ENCODE results near the gene CLEC4D.
"Not testable (repeated sequence)": the region's sequence is repeated elsewhere in the genome, so short reads cannot be mapped to it uniquely, and the experiment has no call there.

The CLEC4D gene
- 0 to 5.9 (median 0.99) reads per million in 17 experiments for total RNA-seq

GRCh38 chr12:8513256-8513655 is at the start of gene CLEC4D:
TSS of gene CLEC4D (plus strand) at chr12:8513503. CDS start at chr12:8513733, 230 bp downstream.
- DNase-seq = peak in 2 of 4 experiments; percentile 62 to 66

- peak in 3 of 4 experiments; percentile 49 to 61 (median 56) for DNase-seq
These were observed 47.9 kb upstream of the CLEC4D start for GRCh38 chr12:8465301-8465996.

GRCh38 chr12:8466241-8466640 is 47.1 kb upstream of the CLEC4D start:
- DNase-seq = peak; percentile 42 to 92 (median 78)

DNA sequence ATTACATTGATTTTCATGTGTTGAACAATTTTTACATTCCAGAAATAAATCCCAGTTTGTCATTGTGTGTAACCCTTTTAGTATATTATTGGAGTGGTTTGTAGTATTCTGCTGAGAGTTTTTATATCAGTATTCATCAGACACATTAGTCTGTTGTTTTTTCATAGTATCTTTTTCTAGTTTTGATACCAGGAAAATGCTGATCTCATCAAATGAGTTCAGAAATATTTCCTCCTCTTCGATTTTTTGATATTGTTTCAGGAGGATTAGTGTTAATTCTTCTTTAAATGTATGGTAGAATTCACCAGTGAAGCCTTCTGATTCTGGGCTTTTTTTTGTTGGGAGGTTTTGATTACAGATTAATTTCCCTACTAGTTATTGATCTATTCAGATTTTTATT is 42.2 kb upstream of the CLEC4D start:
- no peak for DNase-seq

GRCh38 chr12:8475508-8476203 is 37.6 kb upstream of the CLEC4D start:
- DNase-seq = no peak

- DNase-seq = no peak
These were observed 30.7 kb upstream of the CLEC4D start for GRCh38 chr12:8482571-8483061.

DNA sequence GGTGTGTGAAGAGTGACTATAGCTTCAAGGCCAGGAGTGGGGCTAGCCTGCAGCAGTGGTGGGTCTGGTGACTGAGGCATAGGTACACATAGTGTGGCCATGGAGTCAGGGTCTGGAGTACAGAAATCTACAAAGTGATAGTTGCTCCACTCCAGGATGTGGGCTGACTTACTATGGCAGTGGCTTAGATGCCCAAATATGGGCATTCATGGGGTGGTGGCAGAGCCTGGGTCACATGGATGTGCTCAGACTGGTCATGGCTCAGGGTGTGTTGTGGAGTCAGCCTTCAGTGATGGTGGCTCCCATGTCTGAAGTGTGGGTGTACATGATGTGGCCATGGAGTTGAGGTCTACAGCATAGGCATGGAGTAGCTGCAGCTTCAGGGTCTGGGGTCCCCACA is 30.2 kb upstream of the CLEC4D start:
- peak in 1 of 4 experiments; percentile 26 for DNase-seq

DNA sequence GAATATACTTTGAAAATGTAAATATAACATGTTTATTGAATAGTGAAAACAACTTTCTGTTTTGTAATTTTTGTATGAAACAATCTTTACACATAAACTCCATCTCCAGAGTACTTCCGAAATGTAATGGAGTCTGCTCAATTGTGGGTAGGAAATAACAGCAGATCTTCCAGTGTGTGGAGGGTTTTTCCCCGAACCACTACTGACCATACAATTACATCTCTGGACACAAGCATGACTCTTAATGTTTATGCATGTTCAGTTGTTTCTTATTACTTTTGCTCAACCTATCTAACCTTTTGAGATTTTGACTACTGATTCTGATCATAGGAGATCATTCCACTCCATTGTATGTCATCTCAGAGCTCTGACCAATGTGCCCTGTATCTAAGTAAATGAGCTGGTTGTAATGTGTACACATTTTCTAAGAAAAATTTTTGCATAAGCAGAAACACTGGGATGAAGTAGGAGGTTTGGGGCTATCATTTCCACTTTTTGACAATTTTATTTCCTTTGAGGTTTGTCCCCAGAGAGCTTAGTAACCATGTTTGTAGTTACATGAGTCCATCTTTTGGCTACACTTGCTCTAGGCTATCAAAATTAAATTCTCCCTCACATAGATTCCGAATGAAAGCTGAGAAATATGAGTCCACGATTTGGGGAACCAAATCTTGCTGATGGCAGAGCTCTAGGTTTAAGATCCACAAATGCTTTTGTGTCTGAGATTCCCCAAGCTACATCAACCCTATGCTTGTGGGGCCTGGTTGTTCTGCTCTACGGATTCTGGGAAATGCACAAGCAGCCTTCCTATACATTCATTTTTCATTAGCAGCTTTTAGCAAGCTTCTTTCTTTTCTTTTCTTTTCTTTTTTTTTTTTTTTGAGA is 21.4 kb upstream of the CLEC4D start:
- peak; percentile 35 to 74 (median 58) for DNase-seq

GRCh38 chr12:8493084-8493483 is 20.2 kb upstream of the CLEC4D start:
- DNase-seq = peak; percentile 85 to 95 (median 90)

GRCh38 chr12:8495671-8496070 is 17.6 kb upstream of the CLEC4D start:
- DNase-seq = not testable (repeated sequence)

DNA sequence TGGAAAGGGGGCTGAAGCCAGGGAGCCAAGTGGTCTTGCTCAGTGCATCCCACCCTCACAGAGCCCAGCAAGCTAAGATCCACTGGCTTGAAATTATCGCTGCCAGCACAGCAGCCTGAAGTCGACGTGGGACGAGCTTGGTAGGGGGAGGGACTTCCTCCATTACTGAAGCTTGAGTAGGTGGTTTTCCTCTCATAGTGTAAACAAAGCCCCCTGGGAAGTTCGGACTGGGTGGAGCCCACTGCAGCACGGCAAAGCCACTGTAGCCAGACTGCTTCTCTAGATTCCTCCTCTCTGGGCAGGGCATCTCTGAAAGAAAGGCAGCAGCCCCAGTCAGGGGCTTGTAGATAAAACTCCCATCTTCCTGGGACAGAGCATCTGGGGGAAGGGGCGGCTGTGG is 17.2 kb upstream of the CLEC4D start:
- not testable (repeated sequence) for DNase-seq

DNA sequence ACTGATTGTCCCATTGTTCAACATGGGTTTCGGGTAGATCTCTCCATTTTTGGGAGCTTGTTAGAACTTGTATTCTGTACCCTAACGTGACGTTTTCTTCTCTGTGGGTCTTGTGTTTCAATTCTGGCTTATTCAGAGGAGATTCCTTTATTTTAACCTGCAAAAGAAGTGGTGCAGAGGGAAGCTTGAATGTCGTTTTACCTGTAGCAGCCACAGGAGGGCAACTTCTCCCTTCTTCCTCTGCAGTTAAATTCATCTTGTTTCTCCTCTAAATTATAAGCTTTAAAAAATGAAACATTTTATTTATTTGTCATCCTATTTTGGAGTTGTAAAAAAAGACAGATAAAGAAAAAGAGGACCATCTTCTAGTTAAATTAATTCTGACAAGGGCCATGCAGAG is 13.7 kb upstream of the CLEC4D start:
- DNase-seq = peak in 3 of 4 experiments; percentile 15 to 37 (median 16)

DNA sequence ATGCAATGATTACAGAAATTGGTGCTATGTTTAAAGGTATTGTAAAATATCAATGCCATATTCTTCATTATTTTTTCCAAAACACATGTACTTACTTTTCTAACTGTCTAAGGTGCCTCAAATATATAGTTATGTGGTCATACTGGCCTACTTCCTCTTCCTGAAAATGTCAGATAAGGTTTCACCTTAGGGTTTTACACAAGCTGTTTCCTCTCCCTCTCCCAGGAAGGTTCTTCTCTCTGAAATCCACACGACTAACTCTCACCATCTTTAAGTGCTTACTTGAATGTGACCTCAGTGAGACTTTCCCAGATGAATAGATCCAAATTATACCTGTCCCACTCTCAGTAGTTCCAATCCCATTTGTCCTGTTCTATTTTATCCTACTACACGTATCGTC is 11.6 kb upstream of the CLEC4D start:
- DNase-seq = peak in 1 of 4 experiments; percentile 22

- DNase-seq = no peak
These were observed 9.0 kb upstream of the CLEC4D start for GRCh38 chr12:8504351-8504750.

DNA sequence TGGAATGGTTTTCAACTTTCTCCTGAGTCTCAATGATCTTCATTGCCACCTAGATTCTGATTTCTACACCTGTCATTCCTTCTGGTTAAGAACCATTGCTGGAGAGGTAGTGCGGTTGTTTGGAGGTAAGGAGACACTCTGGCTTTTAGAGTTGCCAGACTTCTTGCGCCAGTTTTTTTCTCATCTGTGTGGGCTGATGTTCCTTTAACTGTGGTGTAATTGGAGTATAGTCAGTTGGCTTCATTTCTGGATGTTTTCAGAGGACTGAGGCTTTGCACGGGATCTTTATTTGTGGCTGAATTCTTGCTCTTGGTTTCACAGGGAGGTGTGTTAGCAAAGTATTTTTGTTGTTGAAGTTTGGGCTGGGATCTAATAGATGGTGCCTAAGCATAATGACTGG is 5.7 kb upstream of the CLEC4D start:
- DNase-seq = peak in 3 of 4 experiments; percentile 15 to 30 (median 25)

DNA sequence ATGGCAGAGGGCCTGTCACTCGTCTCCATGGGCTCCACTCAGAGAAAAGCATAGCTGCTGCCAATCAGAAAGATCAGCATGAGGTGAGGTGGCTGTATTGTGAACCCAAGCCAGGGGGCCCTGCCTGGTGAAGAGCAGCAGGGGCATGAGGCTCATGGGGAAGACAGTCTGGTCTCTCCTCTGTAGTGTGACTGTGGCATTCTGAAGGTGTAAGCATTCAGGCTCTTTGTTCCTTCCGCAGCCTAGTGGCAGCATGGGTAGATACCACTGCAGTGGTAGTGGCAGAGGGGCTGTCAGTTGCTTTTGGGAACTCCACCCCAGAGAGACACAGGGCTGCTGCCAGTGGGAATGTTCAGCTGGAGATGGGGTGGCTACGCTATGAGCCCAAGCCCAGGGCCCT is 5.1 kb upstream of the CLEC4D start:
- no peak for DNase-seq

- no peak for DNase-seq
These were observed 4.1 kb upstream of the CLEC4D start for GRCh38 chr12:8508910-8509841.

DNA sequence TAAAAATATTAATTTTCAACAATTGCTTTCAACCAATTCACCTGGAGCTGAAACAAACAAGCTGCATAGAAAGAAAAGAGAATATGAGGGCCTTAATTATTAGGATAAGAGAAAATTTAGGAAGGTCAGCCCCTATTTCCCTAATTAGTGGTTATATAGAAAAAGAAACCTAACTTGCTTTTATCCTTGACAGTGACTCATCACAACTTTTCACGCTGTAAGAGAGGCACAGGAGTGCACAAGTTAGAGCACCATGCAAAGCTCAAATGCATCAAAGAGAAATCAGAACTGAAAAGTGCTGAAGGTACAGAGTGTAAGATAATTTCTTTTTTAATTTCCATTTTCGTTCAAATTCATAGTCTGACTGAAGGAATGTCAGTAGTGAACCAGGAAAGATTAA is 4.7 kb downstream of the CLEC4D start:
- DNase-seq = no peak

GRCh38 chr12:8519171-8519570 is 5.9 kb downstream of the CLEC4D start:
- DNase-seq = peak; percentile 24 to 77 (median 58)

DNA sequence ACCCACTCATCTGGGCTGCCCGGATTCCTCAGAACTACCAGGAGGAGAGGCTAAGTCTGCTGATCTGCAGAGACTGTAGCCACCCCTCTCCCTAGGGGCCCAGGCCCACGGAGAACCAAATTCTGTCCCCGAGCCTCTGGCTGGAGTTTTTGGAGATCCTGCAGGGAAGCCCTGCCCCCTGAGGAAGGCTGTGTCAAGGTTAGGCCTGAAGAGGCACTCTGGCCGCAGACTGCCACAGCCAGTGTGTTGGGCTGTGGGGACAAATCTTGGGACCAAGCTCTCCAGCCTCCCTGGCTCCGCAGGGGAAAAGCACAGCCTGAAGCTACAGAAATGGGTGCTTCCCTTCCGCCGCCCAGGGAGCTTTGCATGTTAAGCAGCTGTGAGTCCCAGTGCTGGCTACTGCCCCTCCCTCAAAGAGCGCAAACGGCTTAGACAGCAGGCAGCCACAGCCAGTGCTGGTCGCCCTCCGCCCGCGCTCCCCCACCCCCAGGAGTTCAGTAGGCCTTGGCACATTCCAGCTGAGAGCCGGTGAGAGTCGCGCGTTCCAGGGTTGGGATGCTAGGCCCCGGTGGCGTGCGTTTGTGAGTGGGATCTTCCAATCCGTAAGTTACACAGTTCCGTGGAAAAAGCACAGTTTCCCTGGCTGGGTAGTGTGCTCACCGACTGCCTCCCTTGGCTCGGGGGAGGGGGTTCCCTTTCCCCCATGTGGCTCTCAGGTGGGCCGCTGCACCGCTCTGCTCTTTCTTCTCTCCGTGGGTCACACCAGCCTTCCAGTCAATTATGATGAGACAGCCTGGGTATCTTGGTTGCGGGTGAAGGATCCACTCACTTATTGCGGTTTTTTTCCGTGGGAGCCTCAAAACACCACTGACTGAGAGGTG is 14.2 kb downstream of the CLEC4D start:
- no peak for DNase-seq

DNA sequence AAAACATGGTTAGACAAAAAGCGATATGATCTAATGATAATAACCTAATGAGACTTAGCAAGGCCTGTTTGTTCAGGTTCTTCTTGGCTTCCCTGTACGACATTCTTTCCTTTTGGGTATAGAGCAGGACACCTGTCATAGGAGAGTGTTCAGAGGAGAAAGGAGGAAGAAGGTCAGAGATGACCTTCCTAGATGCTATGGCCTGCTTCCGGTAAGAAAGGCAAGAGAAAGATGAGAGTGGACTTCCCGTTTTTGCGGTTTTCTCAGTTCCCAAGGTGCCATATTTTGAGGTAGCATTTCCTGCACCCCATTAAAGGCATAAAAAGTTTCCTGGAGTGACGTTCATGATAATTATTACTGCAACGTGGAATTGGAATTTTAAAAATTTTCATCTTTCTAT is 18.7 kb downstream of the CLEC4D start:
- no peak for DNase-seq
